GM19035 (cell line): Measurements from ENCODE around the gene TSC22D3.
A peak's percentile ranks its signal among the peaks of the same experiment; 100 is the strongest.
"Not testable (repeated sequence)": the region's sequence is repeated elsewhere in the genome, so short reads cannot be mapped to it uniquely, and the experiment has no call there.

ENCODE experiments used
- ATAC-seq: cut with Tn5 transposase; IDR thresholded peaks from one replicate; pipeline ENCODE4 v1.9.1; 2021; ENCODE audit not compliant: unreplicated experiment

The TSC22D3 gene

GRCh38 chrX:107683124-107683895 lies 92.3 kb downstream of the TSC22D3 start:
- no peak for ATAC-seq

- no peak for ATAC-seq
Measured at GRCh38 chrX:107682256-107682655, 93.3 kb downstream of the TSC22D3 start.

GRCh38 chrX:107678957-107679740 lies 96.4 kb downstream of the TSC22D3 start:
- ATAC-seq: peak; percentile 33

- ATAC-seq: no peak
Measured at GRCh38 chrX:107677909-107678308, 97.7 kb downstream of the TSC22D3 start.

- ATAC-seq: no peak
Measured at GRCh38 chrX:107677501-107677901, 98.1 kb downstream of the TSC22D3 start.

GRCh38 chrX:107676559-107677378 lies 98.8 kb downstream of the TSC22D3 start:
- no peak for ATAC-seq

- no peak for ATAC-seq
Measured at GRCh38 chrX:107675823-107676555, 99.6 kb downstream of the TSC22D3 start.

GRCh38 chrX:107675365-107675654 lies 100.3 kb downstream of the TSC22D3 start:
- no peak for ATAC-seq

- peak; percentile 7 for ATAC-seq
Measured at GRCh38 chrX:107674480-107675364, 100.9 kb downstream of the TSC22D3 start.

- peak; percentile 91 for ATAC-seq
Measured at GRCh38 chrX:107673933-107674479, 101.6 kb downstream of the TSC22D3 start.

GRCh38 chrX:107673431-107673830 lies 102.2 kb downstream of the TSC22D3 start:
- peak; percentile 2 for ATAC-seq

GRCh38 chrX:107672955-107673378 lies 102.6 kb downstream of the TSC22D3 start:
- peak; percentile 33 for ATAC-seq

GRCh38 chrX:107671256-107671655 lies 104.3 kb downstream of the TSC22D3 start:
- ATAC-seq: not testable (repeated sequence)

GRCh38 chrX:107669885-107670628 lies 105.5 kb downstream of the TSC22D3 start:
- ATAC-seq: no peak

- ATAC-seq: no peak
Measured at GRCh38 chrX:107669261-107669660, 106.3 kb downstream of the TSC22D3 start.

GRCh38 chrX:107668710-107669109 lies 106.9 kb downstream of the TSC22D3 start:
- ATAC-seq: not testable (repeated sequence)

GRCh38 chrX:107667426-107667825 lies 108.2 kb downstream of the TSC22D3 start:
- ATAC-seq: no peak

- ATAC-seq: no peak
Measured at GRCh38 chrX:107666931-107667330, 108.7 kb downstream of the TSC22D3 start.
